Stimulated activated CD8-positive, alpha-beta memory T cell treated with anti-CD3 and anti-CD28 coated beads, Interleukin-7, amount 100 ng/mL, for 48 hours (primary cell): ENCODE data around the gene ARMS2.

Experiments used
- DNase-seq, 2 donors: peaks; one replicate each; pipeline ENCODE4 v3.0.0-alpha.2; 2020; ENCODE audit warnings: low read depth in 1 of 2; ENCODE audit errors: extremely low read depth in 1 of 2

Gene ARMS2

DNA sequence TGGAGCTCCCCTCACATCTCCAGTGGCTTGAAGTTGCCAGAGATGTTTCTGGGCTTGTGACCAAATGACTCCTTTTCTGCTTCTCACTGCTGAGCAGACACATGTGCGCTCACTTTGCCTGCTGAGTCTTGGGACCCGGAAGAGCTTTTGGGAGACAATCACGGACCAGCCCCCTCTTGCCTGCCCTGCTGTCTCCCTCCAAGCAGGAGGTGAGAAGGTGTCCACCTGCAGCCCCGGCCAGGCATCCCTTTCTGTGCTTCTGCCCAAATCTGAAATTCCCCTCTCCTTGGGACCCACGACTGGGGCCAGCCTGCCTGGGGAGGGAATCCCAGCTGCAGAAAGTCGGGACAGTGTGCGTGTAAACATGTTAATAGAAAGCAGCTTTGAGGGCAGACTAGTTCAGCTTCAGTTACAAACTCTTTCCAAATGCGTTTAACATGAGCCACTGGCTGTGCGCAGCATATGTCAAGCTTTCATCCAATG is 38.6 kb downstream of the ARMS2 start:
- DNase-seq: no peak

- DNase-seq: no peak
Measured at GRCh38 chr10:122493761-122494160, 39.3 kb downstream of the ARMS2 start.

DNA sequence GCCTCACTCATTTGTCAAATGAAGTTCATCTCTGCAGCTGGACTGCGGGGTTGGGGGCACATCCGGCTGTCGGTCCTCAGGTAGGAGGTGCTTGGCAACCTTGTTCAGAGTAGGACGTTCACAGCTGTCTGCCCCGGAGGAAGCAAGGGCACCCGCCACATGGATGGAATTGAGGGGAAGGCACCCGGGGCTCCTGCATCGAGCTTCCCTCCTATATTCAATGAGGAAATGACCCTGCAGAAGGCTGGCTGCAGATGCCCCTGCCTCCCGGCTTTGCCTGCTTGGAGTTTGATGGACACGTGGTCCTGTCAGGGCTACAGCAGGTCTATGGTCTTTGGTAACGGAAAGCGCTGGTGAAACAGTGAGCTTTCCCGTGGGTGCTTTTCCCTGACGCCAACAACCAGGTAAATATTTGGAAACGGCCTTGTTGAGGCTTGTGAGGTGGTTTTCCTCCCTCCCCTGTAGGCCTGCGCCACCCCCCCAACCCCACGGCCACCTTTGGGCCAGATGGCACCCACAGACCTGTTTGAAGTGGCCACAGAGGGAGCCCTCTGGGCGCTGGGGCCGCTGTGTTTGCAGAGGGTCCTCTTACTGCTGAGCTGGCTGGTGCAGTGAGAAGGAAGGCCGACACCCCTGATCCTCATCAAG is 39.8 kb downstream of the ARMS2 start:
- no peak for DNase-seq

DNA sequence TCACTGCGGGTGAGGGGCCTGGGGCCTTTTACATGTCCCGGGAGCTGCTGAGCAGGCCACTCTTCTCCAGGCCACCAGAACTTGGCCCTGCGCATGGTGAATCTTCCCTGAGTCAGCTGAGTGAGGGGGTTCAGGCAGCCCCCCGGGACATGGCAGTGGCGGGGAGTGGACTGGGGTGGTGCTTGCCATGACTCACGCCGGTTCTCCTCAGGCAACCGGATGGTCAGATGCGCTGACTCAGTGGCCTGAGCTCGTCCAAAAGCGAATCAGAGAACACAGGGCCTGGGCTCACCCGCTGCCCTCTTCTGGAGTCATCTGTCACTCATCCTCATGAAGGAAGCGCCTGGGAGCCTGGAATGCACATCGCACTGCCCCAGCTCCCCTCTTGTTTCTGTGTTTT is 40.4 kb downstream of the ARMS2 start:
- DNase-seq: no peak

DNA sequence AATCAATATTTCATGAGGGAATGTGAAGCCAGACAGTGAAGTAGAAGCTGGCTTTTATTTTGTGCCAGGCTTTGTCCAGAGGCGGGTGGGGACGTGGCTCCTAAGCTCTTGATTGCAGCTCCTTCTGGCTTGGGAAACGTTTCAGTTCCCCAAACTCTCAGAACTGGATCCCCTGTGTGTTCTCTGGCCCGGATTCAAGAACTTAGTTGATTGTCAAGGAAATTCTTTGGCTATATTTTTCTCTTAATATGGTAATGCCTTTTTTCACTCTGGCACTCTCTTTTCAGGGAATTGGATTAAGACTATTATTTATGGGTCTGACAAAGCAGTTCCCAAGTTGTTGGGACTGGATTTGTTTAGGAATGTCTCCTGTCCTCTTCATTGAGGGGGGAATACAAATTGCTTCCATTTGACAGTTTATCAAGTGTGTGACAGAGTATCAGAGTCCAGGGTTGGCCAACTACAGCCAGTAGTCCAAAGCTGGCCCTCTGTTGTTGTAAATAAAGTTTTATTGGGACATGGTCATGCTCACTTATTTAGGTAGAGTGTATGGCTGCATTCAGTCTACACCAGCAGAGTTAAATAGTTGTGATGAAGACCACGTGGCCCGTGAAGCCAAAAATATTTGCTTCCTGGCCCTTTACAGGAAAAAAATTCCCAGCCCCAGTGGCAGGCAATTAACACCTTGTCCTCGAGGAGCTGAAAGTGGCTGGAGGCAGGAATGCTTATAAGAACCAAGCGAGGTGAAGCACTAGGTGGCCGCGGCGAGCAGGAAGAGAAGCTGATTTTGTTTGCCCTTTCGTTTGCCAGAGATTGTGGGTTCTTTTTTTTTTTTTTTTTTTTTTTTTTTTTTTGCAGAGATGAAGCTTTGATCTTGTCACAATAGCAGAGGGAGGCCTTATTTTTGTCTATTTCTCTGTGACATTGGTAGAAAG is 41.2 kb downstream of the ARMS2 start:
- no peak for DNase-seq

DNA sequence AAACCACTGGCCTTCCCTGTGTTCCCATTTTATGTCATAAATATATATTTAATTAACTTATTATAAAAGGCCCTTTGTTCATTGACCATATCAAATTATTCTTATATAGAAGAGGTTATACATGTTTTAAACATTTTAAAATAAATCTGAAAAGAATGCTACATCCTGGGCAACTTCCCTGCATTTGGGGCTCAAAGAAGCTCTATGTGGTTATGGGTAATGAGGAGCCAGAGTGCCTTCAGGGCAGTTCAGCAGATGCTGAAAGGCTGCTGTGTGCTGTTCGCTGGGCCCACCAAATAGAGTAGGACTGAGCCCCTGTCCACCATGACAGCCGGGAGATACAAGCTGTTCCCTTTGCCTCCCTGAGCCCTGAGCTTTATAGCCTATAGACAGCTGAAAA is 42.8 kb downstream of the ARMS2 start:
- DNase-seq: no peak

DNA sequence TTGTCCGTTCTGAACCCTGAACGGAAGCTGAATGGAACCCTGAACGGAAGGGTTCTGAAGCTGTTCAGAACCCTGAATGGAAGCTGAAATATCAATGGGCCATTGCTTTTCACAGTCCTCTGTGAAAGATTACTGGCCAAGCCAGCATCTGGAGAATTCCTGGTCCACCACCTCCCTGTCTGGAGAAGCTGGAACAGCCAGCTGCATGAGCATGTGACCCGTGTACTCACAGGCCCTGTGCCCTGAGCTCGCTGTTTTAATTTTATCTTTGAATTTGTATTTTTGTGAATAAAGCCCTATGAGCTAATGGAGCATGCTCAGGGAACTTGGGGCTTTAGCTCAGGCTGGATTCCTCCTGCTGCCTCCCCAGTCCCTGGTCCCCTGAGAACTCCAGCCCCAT is 44.1 kb downstream of the ARMS2 start:
- DNase-seq: no peak

GRCh38 chr10:122499012-122499411 is 44.6 kb downstream of the ARMS2 start:
- DNase-seq: no peak

DNA sequence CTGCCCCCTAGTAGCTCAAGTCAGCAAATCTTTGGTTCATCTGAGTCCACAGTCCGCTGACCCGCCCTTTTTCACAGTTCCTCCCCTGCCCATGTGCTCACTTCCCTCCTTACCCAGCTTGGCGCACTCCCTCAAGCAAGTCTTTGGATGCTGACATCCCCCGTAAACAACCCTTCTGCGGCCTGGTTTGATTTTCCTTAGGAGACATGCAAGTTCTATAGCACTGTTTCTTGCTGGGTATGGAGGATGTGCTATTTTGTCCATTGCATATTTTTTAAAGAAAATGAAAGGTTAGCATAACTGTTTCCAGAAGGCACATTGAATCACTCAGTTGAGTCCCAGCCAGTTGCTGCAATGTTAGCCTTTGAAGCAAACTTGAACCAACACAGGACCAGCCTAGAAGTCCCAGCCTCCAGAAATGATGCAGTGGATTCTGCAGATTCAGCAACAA is 45.1 kb downstream of the ARMS2 start:
- DNase-seq: no peak

DNA sequence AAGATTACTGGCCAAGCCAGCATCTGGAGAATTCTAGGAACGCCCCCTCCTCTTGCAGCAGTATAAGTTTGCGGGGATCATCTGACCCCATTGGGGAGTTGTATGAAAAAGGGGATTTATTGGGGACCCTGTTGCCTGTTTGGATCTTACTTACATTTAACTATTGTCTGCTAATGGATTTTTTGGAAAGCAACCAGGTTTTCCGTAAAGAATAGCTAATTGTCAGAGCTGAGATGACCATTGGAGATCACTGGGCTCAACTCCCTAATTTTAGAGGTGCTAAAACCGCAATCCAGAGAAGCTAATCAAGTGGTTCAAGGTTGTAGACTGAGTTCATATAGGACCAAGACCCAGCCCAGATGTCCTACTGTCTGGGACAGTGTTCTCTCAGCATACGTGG is 45.7 kb downstream of the ARMS2 start:
- no peak for DNase-seq

DNA sequence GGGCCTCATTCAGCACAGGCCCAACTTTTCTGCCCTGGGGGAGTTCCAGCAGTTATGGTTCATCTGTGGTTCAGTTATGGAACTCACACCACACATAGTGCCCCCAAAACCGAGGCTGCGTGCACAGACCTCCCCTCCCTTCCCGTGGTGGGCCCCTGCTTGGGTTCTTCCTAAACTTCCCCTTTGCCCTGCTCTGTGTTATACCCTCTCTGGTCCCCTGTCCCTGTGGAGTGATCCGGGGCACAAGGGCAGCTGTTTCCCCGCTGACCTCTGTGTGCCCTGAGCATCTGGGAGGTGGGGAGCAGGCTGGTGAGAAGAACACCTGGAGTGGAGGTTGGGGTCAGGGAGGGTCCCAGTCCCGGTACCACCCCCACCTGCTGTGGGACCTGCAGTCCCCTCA is 46.3 kb downstream of the ARMS2 start:
- no peak for DNase-seq

GRCh38 chr10:122503012-122503411 is 48.6 kb downstream of the ARMS2 start:
- DNase-seq: no peak

DNA sequence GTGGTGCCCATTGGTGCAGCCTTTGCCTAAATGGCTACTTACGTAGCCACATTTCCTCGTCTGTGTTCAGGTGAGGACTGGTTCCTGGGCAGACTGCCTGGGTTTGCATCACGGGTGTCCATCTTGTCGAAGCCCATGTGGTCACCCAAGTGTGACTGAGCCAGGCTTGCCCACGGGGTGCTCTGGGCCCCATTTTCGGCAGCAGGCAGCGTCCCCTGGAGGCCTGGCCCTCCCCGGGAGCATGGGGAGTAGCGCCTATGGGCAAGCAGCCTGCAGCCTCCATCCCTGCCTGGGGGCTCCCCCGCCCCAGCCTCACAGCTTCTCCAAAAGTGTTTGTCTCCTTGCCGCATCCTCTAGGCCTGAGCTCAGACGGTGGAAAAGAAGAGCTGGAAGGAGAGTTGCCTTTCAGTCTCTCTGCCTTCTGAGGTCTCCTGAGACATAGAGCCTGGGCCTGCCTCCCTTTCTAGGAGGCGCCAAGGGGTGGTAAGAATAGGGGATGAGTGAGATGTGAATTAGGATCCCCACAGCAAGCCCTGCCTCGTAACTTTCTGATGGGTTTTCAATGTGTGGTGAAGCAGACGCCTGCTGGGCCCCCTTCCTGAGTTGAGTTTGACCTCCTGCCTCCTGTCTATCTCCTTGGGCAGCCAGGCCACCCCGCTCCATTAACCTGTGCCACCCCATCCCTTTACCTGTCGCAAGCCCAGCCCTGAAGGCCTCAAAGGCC is 49.6 kb downstream of the ARMS2 start:
- no peak for DNase-seq

DNA sequence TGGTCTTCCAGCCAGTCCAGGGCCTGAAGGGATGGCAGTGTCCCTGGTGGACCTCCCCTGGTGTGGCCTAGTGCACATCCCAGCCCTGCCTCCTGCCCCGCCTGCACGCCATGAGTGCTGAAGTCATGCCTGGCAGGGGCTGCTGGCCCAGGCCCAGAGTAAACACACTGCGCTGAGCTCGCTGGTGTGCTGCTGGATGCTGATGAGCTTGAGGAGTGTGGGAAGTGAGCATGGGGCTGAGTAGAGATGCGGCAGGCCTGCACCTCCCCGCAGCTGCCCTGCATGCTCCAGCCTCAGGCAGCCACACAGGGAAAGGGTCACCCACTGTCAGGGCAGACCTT is 50.1 kb downstream of the ARMS2 start:
- no peak for DNase-seq

- no peak for DNase-seq
Measured at GRCh38 chr10:122505011-122505410, 50.6 kb downstream of the ARMS2 start.

- no peak for DNase-seq
Measured at GRCh38 chr10:122505885-122506645, 51.6 kb downstream of the ARMS2 start.
